Body of pancreas (tissue), 4 donors: ENCODE results near the gene CSNK2A2. TPM values are rescaled to one million over a fixed set of nuclear protein-coding genes. Genes with fewer than 3 reads are reported as not detected.

Source experiments
- ATAC-seq: fragments of 150-250 bp; one replicate; pipeline ENCODE4 v1.9.1; 2016
- DNase-seq, 4 donors: peaks; one replicate each; pipeline ENCODE4 v3.0.0-alpha.2; 2019
- H3K27ac ChIP-seq, 4 donors: fragments of 200-600 bp; sonication (generic); 1 replicate in 3 of 4; 2 replicates in 1 of 4; pipeline versions ENCODE4 v1.5.1 to v1.6.1; 2016 to 2019; ENCODE audit warnings: mild to moderate bottlenecking in 1 of 4, mixed read lengths in 1 of 4, moderate library complexity in 1 of 4
- H3K27me3 ChIP-seq, 2 donors: fragments of 200-600 bp; sonication (generic); one replicate each; pipeline ENCODE4 v1.6.0; 2016; ENCODE audit warnings: mild to moderate bottlenecking in 1 of 2
- H3K36me3 ChIP-seq, 2 donors: fragments of 200-600 bp; sonication (generic); replicated peaks in 1 of 2; 2 replicates each; pipeline ENCODE4 v1.5.1; 2016; ENCODE audit warnings: low read depth in 2 of 2; ENCODE audit not compliant: insufficient read depth in 1 of 2
- H3K4me1 ChIP-seq: fragments of 200-600 bp; sonication (generic); one replicate; pipeline ENCODE4 v1.6.0; 2016
- H3K4me3 ChIP-seq, 2 donors: fragments of 200-600 bp; sonication (generic); 1 replicate in 1 of 2; 2 replicates in 1 of 2; pipeline ENCODE4 v1.5.1; 2016 to 2019
- H3K9me3 ChIP-seq, 3 donors: fragments of 200-600 bp; sonication (generic); 1 replicate in 2 of 3; 2 replicates in 1 of 3; pipeline ENCODE4 v1.5.1; 2016
- POLR2A ChIP-seq, 3 donors: fragments of 450-650 bp; IDR thresholded peaks; one replicate each; pipeline ENCODE4 v1.6.1; 2016; ENCODE audit warnings: antibody characterized with exemption in 3 of 3, mild to moderate bottlenecking in 2 of 3
- WGBS, 2 donors: methylation state at CpG; one replicate each; pipeline ENCODE4 v1.1.5; 2017; 5-methylcytosine and 5-hydroxymethylcytosine counted together
- intact Hi-C: fragments of 100-400 bp; cut with DNase I; formaldehyde crosslinking; loops from one replicate; pipeline ENCODE4 v1.15.1; 2023
- total RNA-seq, 2 donors: library from RNA; depleted of rRNA; stranded (reverse); fragments of >200 nt; gene quantifications; one replicate each; pipeline ENCODE4 v1.1.0, GENCODE V29; 2016
- TF ChIP-seq, protein P1 (sequence below), 7 experiments: fragments of 450-650 bp in 4 of 7; fragments of 200-600 bp in 3 of 7; sonication (generic) in 3 of 7; IDR thresholded peaks; one replicate each; pipeline ENCODE4 v1.5.1; 2016 to 2019; ENCODE audit warnings: antibody characterized with exemption in 7 of 7

CSNK2A2 gene
- total RNA-seq, 2 donors from 2014 or later = 27.7 to 30.1 TPM

- Histone ChIP-seq H3K36me3 (no peaks in the 10 kb centered on the region), H3K4me1 (peaks cover 18% of the 10 kb centered on the region), H3K27me3 (no peaks in the 10 kb centered on the region), H3K27ac (peak overlapping the region in 2 of 4 donors; percentile 34 to 43), H3K4me3 (peak overlapping the region; percentile 55 to 73), H3K9me3 (no peaks in the 10 kb centered on the region)
- ATAC-seq = no peak
- no peak for DNase-seq
- 10 to 21% methylated on average over 10 to 11 of the region's 11 CpGs for WGBS, 2 donors
- intact Hi-C loops = no loop called here
- TF ChIP-seq, protein P1, sequence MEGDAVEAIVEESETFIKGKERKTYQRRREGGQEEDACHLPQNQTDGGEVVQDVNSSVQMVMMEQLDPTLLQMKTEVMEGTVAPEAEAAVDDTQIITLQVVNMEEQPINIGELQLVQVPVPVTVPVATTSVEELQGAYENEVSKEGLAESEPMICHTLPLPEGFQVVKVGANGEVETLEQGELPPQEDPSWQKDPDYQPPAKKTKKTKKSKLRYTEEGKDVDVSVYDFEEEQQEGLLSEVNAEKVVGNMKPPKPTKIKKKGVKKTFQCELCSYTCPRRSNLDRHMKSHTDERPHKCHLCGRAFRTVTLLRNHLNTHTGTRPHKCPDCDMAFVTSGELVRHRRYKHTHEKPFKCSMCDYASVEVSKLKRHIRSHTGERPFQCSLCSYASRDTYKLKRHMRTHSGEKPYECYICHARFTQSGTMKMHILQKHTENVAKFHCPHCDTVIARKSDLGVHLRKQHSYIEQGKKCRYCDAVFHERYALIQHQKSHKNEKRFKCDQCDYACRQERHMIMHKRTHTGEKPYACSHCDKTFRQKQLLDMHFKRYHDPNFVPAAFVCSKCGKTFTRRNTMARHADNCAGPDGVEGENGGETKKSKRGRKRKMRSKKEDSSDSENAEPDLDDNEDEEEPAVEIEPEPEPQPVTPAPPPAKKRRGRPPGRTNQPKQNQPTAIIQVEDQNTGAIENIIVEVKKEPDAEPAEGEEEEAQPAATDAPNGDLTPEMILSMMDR (IDR thresholded peaks at IDR 0.05) = no peak
- TF ChIP-seq POLR2A (IDR thresholded peaks at IDR 0.05) = no peak
Measured at GRCh38 chr16:58196898-58197313, 1.0 kb downstream of the CSNK2A2 start.

DNA sequence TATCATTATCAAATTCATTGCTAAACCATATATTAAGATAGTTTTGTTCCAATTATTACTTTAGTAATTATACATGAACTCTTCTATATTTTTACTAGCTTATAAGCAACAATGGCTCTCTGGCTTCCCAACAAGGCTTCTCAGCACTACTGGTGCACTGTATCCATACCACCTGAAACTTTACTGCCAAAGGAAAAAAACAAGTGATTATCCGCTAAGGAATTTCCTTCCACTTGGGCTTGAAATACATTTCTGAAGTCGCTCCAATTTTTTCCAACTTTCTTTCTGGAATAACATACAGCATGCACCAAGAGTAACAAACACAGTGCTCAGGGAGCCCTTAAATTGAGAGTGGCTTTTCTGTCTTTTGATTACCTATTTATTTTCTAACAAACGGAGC lies 2.1 kb downstream of the CSNK2A2 start:
- TF ChIP-seq, protein P1 (IDR thresholded peaks at IDR 0.05) = no peak
- TF ChIP-seq POLR2A (IDR thresholded peaks at IDR 0.05) = no peak
- H3K9me3 ChIP-seq = no peaks in the 10 kb centered on the region
- ATAC-seq (no peak), DNase-seq (no peak)
- H3K4me3 ChIP-seq = no peak overlapping the region
- WGBS, 2 donors = 86 to 88% methylated on average over 3 of the region's 3 CpGs
- intact Hi-C loops = no loop called here
- peaks cover 0 to 2% of the 10 kb centered on the region in 2 donors for H3K36me3 ChIP-seq
- H3K27ac ChIP-seq = no peak overlapping the region
- peaks cover 18% of the 10 kb centered on the region for H3K4me1 ChIP-seq
- H3K27me3 ChIP-seq = no peaks in the 10 kb centered on the region

- 82 to 83% methylated on average over 4 of the region's 4 CpGs for WGBS, 2 donors
- intact Hi-C loops = no loop called here
- TF ChIP-seq POLR2A (IDR thresholded peaks at IDR 0.05) = no peak
- TF ChIP-seq, protein P1 (IDR thresholded peaks at IDR 0.05) = no peak
Measured at GRCh38 chr16:58195344-58195743, 2.6 kb downstream of the CSNK2A2 start.

GRCh38 chr16:58194790-58195189 lies 3.1 kb downstream of the CSNK2A2 start:
- Histone ChIP-seq H3K9me3 (no peaks in the 10 kb centered on the region), H3K27me3 (no peaks in the 10 kb centered on the region), H3K27ac (no peak overlapping the region), H3K4me3 (no peak overlapping the region), H3K36me3 (peaks cover 0 to 6% of the 10 kb centered on the region in 2 donors), H3K4me1 (peaks cover 18% of the 10 kb centered on the region)
- intact Hi-C loops = no loop called here
- ATAC-seq = no peak
- 84 to 94% methylated on average over 3 of the region's 3 CpGs for WGBS, 2 donors
- TF ChIP-seq, protein P1 (IDR thresholded peaks at IDR 0.05) = no peak
- no peak for TF ChIP-seq POLR2A (IDR thresholded peaks at IDR 0.05)
- DNase-seq = no peak

More at GRCh38 chr16:58195344-58195743, 2.6 kb downstream of the CSNK2A2 start:
- H3K4me1 ChIP-seq = peaks cover 18% of the 10 kb centered on the region
- no peak overlapping the region for H3K27ac ChIP-seq
- no peak for ATAC-seq
- H3K36me3 ChIP-seq = peaks cover 0 to 4% of the 10 kb centered on the region in 2 donors
- no peaks in the 10 kb centered on the region for H3K27me3 ChIP-seq
- DNase-seq = no peak
- H3K9me3 ChIP-seq = no peaks in the 10 kb centered on the region
- no peak overlapping the region for H3K4me3 ChIP-seq
